Kidney epithelial cell (primary cell): ENCODE results near the gene VPS29. TPM values are rescaled to one million over a fixed set of nuclear protein-coding genes. Genes with fewer than 3 reads are reported as not detected.

ENCODE experiments used
- DNase-seq: peaks from one replicate; pipeline ENCODE4 v3.0.0-alpha.2; 2010; ENCODE audit warnings: low read depth
- H3K27me3 ChIP-seq: 2 replicates; pipeline ENCODE4 v1.6.0; 2011; ENCODE audit warnings: low read length; ENCODE audit not compliant: control insufficient read depth, insufficient read depth
- H3K36me3 ChIP-seq: 2 replicates; pipeline ENCODE4 v1.5.1; 2011; ENCODE audit warnings: low read length; ENCODE audit not compliant: control insufficient read depth, insufficient read depth
- H3K4me3 ChIP-seq: 2 replicates; pipeline ENCODE4 v1.5.1; 2011; ENCODE audit warnings: low read depth, mild to moderate bottlenecking, control low read depth, low read length
- total RNA-seq: library from RNA; depleted of rRNA; stranded (reverse); fragments of >200 nt; gene quantifications from 2 replicates; pipeline ENCODE4 v1.2.3, GENCODE V29; 2015
- TF ChIP-seq, protein P1 (sequence below): IDR thresholded peaks from 2 replicates; pipeline ENCODE4 v1.5.1; 2011; ENCODE audit warnings: mild to moderate bottlenecking, moderate library complexity, low read length, control low read depth, inconsistent platforms; ENCODE audit not compliant: insufficient read depth, poor library complexity, severe bottlenecking

Gene VPS29
- total RNA-seq, 1 donor from 2014 or later: 93.7 TPM

- Histone ChIP-seq H3K36me3 (peaks cover 3% of the 10 kb centered on the region), H3K27me3 (no peaks in the 10 kb centered on the region), H3K4me3 (no peak overlapping the region)
- TF ChIP-seq, protein P1, sequence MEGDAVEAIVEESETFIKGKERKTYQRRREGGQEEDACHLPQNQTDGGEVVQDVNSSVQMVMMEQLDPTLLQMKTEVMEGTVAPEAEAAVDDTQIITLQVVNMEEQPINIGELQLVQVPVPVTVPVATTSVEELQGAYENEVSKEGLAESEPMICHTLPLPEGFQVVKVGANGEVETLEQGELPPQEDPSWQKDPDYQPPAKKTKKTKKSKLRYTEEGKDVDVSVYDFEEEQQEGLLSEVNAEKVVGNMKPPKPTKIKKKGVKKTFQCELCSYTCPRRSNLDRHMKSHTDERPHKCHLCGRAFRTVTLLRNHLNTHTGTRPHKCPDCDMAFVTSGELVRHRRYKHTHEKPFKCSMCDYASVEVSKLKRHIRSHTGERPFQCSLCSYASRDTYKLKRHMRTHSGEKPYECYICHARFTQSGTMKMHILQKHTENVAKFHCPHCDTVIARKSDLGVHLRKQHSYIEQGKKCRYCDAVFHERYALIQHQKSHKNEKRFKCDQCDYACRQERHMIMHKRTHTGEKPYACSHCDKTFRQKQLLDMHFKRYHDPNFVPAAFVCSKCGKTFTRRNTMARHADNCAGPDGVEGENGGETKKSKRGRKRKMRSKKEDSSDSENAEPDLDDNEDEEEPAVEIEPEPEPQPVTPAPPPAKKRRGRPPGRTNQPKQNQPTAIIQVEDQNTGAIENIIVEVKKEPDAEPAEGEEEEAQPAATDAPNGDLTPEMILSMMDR: no peak
- no peak for DNase-seq
These were observed 37.1 kb upstream of the VPS29 start for GRCh38 chr12:110538869-110539622.

DNA sequence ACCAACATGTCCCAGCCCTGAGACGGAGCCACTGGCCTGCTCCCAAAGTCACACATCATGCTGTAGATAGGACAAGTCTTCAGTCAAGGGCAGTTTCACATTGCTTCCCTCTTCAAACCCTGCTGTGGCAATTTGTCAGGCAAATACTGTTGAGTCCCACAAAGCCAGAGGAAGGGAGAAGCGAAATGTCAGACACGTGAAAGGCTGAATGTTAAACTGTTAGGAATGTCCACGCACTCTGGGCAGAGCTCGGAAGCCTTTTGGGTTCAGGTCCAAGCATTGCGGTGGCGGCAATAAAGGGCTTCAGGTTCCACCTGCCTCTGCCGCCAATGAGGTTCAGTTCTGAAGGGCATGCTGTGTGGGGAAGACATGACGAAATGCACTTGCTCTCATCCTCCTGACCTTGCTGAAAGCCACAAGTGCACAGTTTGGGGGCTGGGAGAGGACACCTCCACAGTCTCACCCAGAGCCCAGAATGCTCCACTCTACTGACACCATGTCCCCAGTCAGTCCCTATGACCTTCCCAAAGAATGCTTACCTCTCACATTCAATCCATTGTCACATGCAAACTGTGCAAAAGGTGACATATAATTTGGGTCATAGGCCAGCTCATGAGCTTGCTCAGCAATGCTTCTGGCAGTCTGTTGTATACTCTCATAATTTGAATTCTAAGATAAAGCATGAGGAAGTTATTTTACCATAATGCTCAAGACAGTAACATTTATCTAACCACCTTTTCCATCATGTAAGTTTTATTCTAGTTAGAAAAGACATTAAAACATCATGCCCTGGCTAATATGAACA is 35.9 kb upstream of the VPS29 start:
- TF ChIP-seq, protein P1: no peak
- no peak for DNase-seq
- Histone ChIP-seq H3K27me3 (no peaks in the 10 kb centered on the region), H3K4me3 (no peak overlapping the region), H3K36me3 (peaks cover 3% of the 10 kb centered on the region)

- no peak overlapping the region for H3K4me3 ChIP-seq
- no peaks in the 10 kb centered on the region for H3K27me3 ChIP-seq
- DNase-seq: no peak
- TF ChIP-seq, protein P1: no peak
- peaks cover 3% of the 10 kb centered on the region for H3K36me3 ChIP-seq
These were observed 35.1 kb upstream of the VPS29 start for GRCh38 chr12:110536834-110537604.

- DNase-seq: no peak
- Histone ChIP-seq H3K36me3 (peaks cover 3% of the 10 kb centered on the region), H3K4me3 (no peak overlapping the region), H3K27me3 (no peaks in the 10 kb centered on the region)
- TF ChIP-seq, protein P1: no peak
These were observed 32.9 kb upstream of the VPS29 start for GRCh38 chr12:110534811-110535210.

- DNase-seq: no peak
- Histone ChIP-seq H3K4me3 (no peak overlapping the region), H3K27me3 (no peaks in the 10 kb centered on the region), H3K36me3 (peaks cover 3% of the 10 kb centered on the region)
- TF ChIP-seq, protein P1: no peak
These were observed 31.7 kb upstream of the VPS29 start for GRCh38 chr12:110533607-110534006.
